MM.1S (cell line): Measurements from ENCODE around the gene NONO.

Source experiments
- DNase-seq: peaks from one replicate; pipeline ENCODE4 v3.0.0-alpha.2; 2015
- H2AFZ ChIP-seq: fragments of 300-600 bp; sonication (generic); 2 replicates; pipeline ENCODE4 v1.6.0; 2016; ENCODE audit warnings: antibody characterized with exemption, low read length
- H3F3A ChIP-seq: fragments of 300-600 bp; sonication (generic); 2 replicates; pipeline ENCODE4 v1.6.1; 2016; ENCODE audit warnings: mild to moderate bottlenecking, antibody characterized with exemption, low read length, moderate library complexity, mixed read lengths; ENCODE audit not compliant: insufficient read depth
- H3K27ac ChIP-seq: fragments of 300-600 bp; sonication (generic); 2 replicates; pipeline ENCODE4 v1.5.1; 2016; ENCODE audit warnings: mild to moderate bottlenecking, low read length
- H3K27me3 ChIP-seq: fragments of 300-600 bp; sonication (generic); replicated peaks from 2 replicates; pipeline ENCODE4 v1.6.0; 2016; ENCODE audit warnings: low read length; ENCODE audit not compliant: insufficient read depth
- H3K36me3 ChIP-seq: fragments of 300-600 bp; sonication (generic); replicated peaks from 2 replicates; pipeline ENCODE4 v1.6.1; 2016; ENCODE audit warnings: mild to moderate bottlenecking, low read length, mixed read lengths; ENCODE audit not compliant: insufficient read depth
- H3K4me1 ChIP-seq: fragments of 300-600 bp; sonication (generic); 2 replicates; pipeline ENCODE4 v1.6.1; 2016; ENCODE audit warnings: low read length, mixed read lengths
- H3K4me2 ChIP-seq: fragments of 300-600 bp; sonication (generic); 2 replicates; pipeline ENCODE4 v1.6.0; 2016; ENCODE audit warnings: low read depth, low read length
- H3K4me3 ChIP-seq: fragments of 300-600 bp; sonication (generic); 2 replicates; pipeline ENCODE4 v1.5.1; 2016; ENCODE audit warnings: low read length, mixed read lengths
- H3K79me2 ChIP-seq: fragments of 300-600 bp; sonication (generic); 2 replicates; pipeline ENCODE4 v1.6.1; 2016; ENCODE audit warnings: mixed run types, low read length, mixed read lengths
- H3K9ac ChIP-seq: fragments of 300-600 bp; sonication (generic); 2 replicates; pipeline ENCODE4 v1.6.1; 2016; ENCODE audit warnings: low read length, mixed read lengths
- H3K9me2 ChIP-seq: fragments of 300-600 bp; sonication (generic); replicated peaks from 2 replicates; pipeline ENCODE4 v1.6.1; 2016; ENCODE audit warnings: mild to moderate bottlenecking, low read length, mixed read lengths; ENCODE audit not compliant: insufficient read depth
- H3K9me3 ChIP-seq: fragments of 300-600 bp; sonication (generic); replicated peaks from 2 replicates; pipeline ENCODE4 v1.6.1; 2016; ENCODE audit warnings: mild to moderate bottlenecking, low read length, mixed read lengths; ENCODE audit not compliant: insufficient read depth
- H4K20me1 ChIP-seq: fragments of 300-600 bp; sonication (generic); 2 replicates; pipeline ENCODE4 v1.6.1; 2016; ENCODE audit warnings: mild to moderate bottlenecking, low read length, moderate library complexity, mixed read lengths; ENCODE audit not compliant: insufficient read depth
- EZH2 ChIP-seq: fragments of 300-600 bp; sonication (generic); optimal IDR thresholded peaks from 2 replicates; pipeline ENCODE3; 2017; ENCODE audit warnings: low read depth, mild to moderate bottlenecking, antibody characterized with exemption, low read length, mixed read lengths
- EZH2phosphoT487 ChIP-seq: fragments of 300-600 bp; sonication (generic); IDR thresholded peaks from 2 replicates; pipeline ENCODE4 v1.6.1; 2018; ENCODE audit warnings: antibody characterized with exemption, low read length
- TF ChIP-seq, protein P1 (sequence below): fragments of 300-600 bp; sonication (generic); IDR thresholded peaks from 2 replicates; pipeline ENCODE4 v1.5.1; 2016; ENCODE audit warnings: antibody characterized with exemption, low read length, mixed read lengths

The NONO gene

DNA sequence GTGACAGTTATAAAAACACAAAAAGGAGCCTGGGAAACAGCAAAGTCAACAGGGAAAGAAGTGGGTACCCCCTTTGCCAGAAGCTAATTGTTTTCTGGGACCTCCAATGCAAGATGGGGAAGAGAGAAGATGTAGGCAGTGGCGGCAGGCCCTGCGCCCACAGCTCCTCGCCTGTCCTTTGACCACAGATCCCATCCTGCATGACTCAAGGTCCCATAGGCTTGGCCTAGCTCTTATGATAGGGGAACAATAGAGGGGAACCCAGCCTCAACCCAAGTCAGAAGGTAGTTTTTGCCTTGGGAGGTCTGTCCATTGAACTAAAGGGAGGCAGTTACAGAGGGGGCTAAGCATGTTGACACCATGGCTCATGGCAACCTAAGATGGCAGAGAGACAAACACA, 43.7 kb upstream of the NONO start:
- H3K9me2 ChIP-seq = no peaks in the 10 kb centered on the region
- H3K36me3 ChIP-seq = no peaks in the 10 kb centered on the region
- H4K20me1 ChIP-seq = no peaks in the 10 kb centered on the region
- H3K9ac ChIP-seq = no peak overlapping the region
- H3K27ac ChIP-seq = no peak overlapping the region
- H3K4me1 ChIP-seq = no peaks in the 10 kb centered on the region
- H3K27me3 ChIP-seq = no peaks in the 10 kb centered on the region
- H2AFZ ChIP-seq = no peak overlapping the region
- H3K4me2 ChIP-seq = no peak overlapping the region
- H3K79me2 ChIP-seq = no peaks in the 10 kb centered on the region
- no peak overlapping the region for H3K4me3 ChIP-seq
- H3K9me3 ChIP-seq = no peaks in the 10 kb centered on the region
- no peaks in the 10 kb centered on the region for H3F3A ChIP-seq
- DNase-seq = no peak
- TF ChIP-seq EZH2phosphoT487 (no peak), EZH2 (no peak)
- TF ChIP-seq, protein P1, sequence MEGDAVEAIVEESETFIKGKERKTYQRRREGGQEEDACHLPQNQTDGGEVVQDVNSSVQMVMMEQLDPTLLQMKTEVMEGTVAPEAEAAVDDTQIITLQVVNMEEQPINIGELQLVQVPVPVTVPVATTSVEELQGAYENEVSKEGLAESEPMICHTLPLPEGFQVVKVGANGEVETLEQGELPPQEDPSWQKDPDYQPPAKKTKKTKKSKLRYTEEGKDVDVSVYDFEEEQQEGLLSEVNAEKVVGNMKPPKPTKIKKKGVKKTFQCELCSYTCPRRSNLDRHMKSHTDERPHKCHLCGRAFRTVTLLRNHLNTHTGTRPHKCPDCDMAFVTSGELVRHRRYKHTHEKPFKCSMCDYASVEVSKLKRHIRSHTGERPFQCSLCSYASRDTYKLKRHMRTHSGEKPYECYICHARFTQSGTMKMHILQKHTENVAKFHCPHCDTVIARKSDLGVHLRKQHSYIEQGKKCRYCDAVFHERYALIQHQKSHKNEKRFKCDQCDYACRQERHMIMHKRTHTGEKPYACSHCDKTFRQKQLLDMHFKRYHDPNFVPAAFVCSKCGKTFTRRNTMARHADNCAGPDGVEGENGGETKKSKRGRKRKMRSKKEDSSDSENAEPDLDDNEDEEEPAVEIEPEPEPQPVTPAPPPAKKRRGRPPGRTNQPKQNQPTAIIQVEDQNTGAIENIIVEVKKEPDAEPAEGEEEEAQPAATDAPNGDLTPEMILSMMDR = no peak

DNA sequence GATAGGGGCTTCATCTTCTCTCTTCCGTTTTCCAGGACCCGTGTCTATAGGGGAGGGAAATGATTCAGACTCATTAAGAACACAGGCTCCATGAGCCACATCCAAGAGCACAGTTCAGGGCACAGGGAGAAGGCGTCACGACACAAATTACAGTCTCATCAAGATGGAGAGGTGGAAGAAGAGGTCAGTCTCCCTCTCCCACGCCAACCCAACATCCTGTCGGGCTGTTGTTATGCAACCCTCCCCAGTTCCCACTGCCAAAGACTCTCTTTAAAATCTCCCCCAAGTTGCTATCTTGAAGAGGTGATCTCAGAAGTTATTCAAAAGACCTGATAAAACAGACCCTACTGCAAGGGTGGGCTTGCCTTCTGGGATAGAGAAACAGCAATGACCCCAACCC, 42.1 kb upstream of the NONO start:
- Histone ChIP-seq H3K9me2 (no peaks in the 10 kb centered on the region), H3K79me2 (no peaks in the 10 kb centered on the region), H3K9me3 (no peaks in the 10 kb centered on the region), H3K4me1 (no peaks in the 10 kb centered on the region), H3K9ac (no peak overlapping the region), H3K4me3 (no peak overlapping the region), H3K4me2 (no peak overlapping the region), H3K36me3 (no peaks in the 10 kb centered on the region), H3K27me3 (no peaks in the 10 kb centered on the region), H4K20me1 (no peaks in the 10 kb centered on the region), H3F3A (no peaks in the 10 kb centered on the region), H2AFZ (no peak overlapping the region), H3K27ac (no peak overlapping the region)
- no peak for DNase-seq
- no peak for TF ChIP-seq EZH2phosphoT487
- TF ChIP-seq, protein P1 = no peak
- TF ChIP-seq EZH2 = no peak

DNA sequence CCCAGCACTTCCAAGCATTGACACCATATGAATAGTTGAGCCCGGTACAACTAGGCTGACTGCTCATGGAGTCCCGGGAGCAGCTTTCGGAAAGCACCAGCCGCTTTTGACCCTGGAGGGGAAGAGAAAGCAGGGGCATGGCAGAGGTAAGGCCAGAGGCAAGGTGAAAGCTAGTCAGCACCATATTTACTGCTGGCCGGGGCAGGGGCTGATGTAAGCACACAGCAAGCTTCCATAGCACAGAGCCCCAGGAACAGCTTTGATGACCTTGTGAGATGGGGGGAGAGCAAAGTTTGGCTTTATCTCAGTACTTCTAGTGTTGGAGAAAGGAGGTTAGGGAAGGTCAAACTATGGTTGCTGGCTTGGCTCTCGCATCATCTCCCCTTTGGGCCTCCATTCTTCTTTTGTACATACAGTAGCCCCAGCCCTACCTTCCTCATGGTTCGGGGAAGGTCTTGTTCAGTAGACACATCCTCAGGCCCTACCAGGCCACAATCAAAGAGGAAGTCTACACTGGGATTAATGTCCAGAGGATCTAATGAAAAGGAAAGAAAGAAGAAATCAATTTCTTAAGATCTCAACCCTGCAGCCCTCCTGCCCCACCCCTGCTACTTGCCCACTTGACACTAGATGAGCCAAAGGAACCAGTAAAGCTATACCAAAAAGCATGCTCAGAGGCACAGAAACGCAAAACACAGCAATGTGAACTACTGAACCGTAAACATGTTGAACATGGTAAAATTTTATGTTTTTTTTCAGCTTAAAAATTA, 38.9 kb upstream of the NONO start:
- DNase-seq = no peak
- no peak overlapping the region for H2AFZ ChIP-seq
- H3K27me3 ChIP-seq = no peaks in the 10 kb centered on the region
- no peaks in the 10 kb centered on the region for H3K9me3 ChIP-seq
- no peaks in the 10 kb centered on the region for H3K36me3 ChIP-seq
- no peak overlapping the region for H3K4me3 ChIP-seq
- no peak overlapping the region for H3K27ac ChIP-seq
- no peaks in the 10 kb centered on the region for H3K4me1 ChIP-seq
- H4K20me1 ChIP-seq = no peaks in the 10 kb centered on the region
- no peak overlapping the region for H3K4me2 ChIP-seq
- H3K9ac ChIP-seq = no peak overlapping the region
- TF ChIP-seq, protein P1 = no peak
- no peak for TF ChIP-seq EZH2
- TF ChIP-seq EZH2phosphoT487 = no peak
- H3K79me2 ChIP-seq = no peaks in the 10 kb centered on the region
- no peaks in the 10 kb centered on the region for H3F3A ChIP-seq
- no peaks in the 10 kb centered on the region for H3K9me2 ChIP-seq
